ENCODE measurements around the gene MYL3. TPM values are rescaled to one million over a fixed set of nuclear protein-coding genes. Genes with fewer than 3 reads are reported as not detected.

MYL3 gene
- total and polyA plus RNA-seq, 9 donors, result 0.63 to 10.8 (median 4.2) TPM

DNA sequence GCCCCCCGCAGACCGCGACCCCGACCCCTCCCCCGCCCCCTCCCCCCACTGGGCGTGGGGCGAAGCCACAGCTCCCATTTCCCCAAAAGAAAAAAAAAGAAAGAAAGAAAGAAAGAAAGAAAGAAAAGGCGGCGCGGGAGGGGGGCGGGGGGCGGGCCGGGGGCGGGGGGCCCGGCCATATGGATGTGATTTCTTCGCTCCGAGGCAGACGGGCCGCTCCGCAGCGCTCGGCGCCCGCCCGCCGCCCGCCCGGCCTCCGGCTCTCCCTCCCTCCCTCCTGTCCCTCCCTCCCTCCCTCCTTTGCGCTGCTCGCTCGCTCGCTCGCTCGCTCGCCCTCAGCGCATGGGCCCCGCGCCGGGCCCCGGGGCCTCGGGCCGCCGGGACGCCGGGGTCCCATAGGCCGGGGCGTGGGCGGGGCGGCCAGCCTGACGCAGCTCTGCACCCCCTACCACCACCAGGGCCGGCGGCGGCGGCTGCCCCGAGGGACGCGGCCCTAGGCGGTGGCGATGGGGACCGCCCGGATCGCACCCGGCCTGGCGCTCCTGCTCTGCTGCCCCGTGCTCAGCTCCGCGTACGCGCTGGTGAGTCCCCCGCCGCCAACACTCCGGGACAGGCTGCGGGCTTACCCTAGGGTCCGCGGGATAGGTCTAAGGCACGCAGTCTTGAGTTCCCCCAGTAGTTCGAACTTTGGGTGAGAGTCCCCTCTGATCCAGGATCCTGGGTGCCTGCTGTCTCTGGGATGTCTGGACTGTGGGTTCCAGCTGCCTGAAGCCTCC is 20.0 kb upstream of the MYL3 start:
- WGBS, 3 donors, result 4 to 6% (median 4%) methylated on average over 42 to 71 of the region's 78 CpGs

GRCh38 chr3:46882377-46883053 is 19.3 kb upstream of the MYL3 start:
- peak overlapping the region; percentile 61 to 89 for H3K27ac ChIP-seq
- TF ChIP-seq, protein P1, sequence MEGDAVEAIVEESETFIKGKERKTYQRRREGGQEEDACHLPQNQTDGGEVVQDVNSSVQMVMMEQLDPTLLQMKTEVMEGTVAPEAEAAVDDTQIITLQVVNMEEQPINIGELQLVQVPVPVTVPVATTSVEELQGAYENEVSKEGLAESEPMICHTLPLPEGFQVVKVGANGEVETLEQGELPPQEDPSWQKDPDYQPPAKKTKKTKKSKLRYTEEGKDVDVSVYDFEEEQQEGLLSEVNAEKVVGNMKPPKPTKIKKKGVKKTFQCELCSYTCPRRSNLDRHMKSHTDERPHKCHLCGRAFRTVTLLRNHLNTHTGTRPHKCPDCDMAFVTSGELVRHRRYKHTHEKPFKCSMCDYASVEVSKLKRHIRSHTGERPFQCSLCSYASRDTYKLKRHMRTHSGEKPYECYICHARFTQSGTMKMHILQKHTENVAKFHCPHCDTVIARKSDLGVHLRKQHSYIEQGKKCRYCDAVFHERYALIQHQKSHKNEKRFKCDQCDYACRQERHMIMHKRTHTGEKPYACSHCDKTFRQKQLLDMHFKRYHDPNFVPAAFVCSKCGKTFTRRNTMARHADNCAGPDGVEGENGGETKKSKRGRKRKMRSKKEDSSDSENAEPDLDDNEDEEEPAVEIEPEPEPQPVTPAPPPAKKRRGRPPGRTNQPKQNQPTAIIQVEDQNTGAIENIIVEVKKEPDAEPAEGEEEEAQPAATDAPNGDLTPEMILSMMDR (IDR thresholded peaks at IDR 0.05), result no peak
- TF ChIP-seq POLR2A (IDR thresholded peaks at IDR 0.05), result no peak
- no peak for TF ChIP-seq EP300 (IDR thresholded peaks at IDR 0.05)
- no peaks in the 10 kb centered on the region for H3K9me3 ChIP-seq
- peak; percentile 57 to 71 (median 64) for DNase-seq
- intact Hi-C loops (cut with DNase I), result no loop called here
- no peaks in the 10 kb centered on the region for H3K27me3 ChIP-seq
- peak overlapping the region; percentile 65 for H3K4me3 ChIP-seq
- H3K4me1 ChIP-seq (ENCODE audit: insufficient read depth), result peaks cover 5% of the 10 kb centered on the region
- WGBS, 3 donors, result 0 to 2% (median 1%) methylated on average over 61 to 72 of the region's 72 CpGs
- H3K36me3 ChIP-seq, result no peaks in the 10 kb centered on the region

More for the DNA sequence above, 20.0 kb upstream of the MYL3 start:
- no peaks in the 10 kb centered on the region for H3K27me3 ChIP-seq
- peaks cover 5% of the 10 kb centered on the region for H3K4me1 ChIP-seq (ENCODE audit: insufficient read depth)
- TF ChIP-seq, protein P1 (IDR thresholded peaks at IDR 0.05), result no peak
- no peak for TF ChIP-seq POLR2A (IDR thresholded peaks at IDR 0.05)
- no peak for TF ChIP-seq EP300 (IDR thresholded peaks at IDR 0.05)
- no peaks in the 10 kb centered on the region for H3K36me3 ChIP-seq
- peak in 3 of 5 donors; percentile 52 to 59 (median 57) for DNase-seq
- H3K4me3 ChIP-seq, result peak overlapping the region; percentile 65
- no peaks in the 10 kb centered on the region for H3K9me3 ChIP-seq
- H3K27ac ChIP-seq, result peak overlapping the region; percentile 61 to 89
- intact Hi-C loops (cut with DNase I), result no loop called here

DNA sequence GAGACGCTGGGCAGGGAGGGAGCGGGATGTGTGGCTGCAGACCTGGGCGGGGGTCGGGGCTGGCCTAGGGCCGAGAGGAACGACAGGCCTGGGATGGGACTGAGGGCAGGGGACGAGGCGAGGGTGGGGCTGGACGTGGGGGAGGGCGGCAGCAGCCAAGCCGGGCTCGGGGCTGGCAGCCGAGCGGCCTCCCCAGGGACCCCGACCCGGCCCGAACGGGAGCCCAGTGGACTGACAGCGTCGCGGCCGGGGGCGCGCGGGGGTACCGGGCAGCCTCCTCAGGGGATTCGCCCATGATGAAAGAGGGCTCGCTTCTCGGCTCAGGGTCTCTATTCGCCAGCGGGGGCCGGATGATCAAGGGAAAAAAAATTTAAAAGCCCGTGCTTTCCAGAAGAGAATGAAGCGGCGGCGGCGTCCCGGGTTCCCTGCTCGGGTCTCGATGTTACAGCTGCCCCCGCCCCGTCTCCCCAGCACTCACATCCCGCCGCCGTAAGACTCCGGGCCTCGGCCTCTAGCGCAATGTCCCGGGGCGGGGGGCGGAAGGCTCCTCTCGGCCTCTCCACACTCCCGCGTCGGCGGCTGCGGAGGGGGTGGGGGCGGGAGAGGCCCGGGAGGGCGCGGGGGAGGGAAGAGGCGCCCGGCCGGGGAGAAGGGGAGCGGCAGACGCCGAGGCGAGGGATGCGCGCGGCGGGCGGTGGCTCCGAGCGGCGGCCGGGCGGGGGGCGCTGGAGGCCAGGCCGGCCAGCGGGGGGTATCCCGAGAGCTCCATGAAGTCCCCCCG is 18.5 kb upstream of the MYL3 start:
- no peaks in the 10 kb centered on the region for H3K36me3 ChIP-seq
- 1 to 2% (median 1%) methylated on average over 42 to 83 of the region's 83 CpGs for WGBS, 3 donors
- TF ChIP-seq EP300 (IDR thresholded peaks at IDR 0.05) (no peak), POLR2A (IDR thresholded peaks at IDR 0.05) (no peak)
- TF ChIP-seq, protein P1 (IDR thresholded peaks at IDR 0.05), result no peak
- intact Hi-C loops (cut with DNase I), result no loop called here
- peak; percentile 68 to 78 (median 76) for DNase-seq
- peaks cover 5% of the 10 kb centered on the region for H3K4me1 ChIP-seq (ENCODE audit: insufficient read depth)
- no peaks in the 10 kb centered on the region for H3K9me3 ChIP-seq
- peak overlapping the region; percentile 65 for H3K4me3 ChIP-seq
- no peaks in the 10 kb centered on the region for H3K27me3 ChIP-seq
- peak overlapping the region; percentile 61 to 89 for H3K27ac ChIP-seq

DNA sequence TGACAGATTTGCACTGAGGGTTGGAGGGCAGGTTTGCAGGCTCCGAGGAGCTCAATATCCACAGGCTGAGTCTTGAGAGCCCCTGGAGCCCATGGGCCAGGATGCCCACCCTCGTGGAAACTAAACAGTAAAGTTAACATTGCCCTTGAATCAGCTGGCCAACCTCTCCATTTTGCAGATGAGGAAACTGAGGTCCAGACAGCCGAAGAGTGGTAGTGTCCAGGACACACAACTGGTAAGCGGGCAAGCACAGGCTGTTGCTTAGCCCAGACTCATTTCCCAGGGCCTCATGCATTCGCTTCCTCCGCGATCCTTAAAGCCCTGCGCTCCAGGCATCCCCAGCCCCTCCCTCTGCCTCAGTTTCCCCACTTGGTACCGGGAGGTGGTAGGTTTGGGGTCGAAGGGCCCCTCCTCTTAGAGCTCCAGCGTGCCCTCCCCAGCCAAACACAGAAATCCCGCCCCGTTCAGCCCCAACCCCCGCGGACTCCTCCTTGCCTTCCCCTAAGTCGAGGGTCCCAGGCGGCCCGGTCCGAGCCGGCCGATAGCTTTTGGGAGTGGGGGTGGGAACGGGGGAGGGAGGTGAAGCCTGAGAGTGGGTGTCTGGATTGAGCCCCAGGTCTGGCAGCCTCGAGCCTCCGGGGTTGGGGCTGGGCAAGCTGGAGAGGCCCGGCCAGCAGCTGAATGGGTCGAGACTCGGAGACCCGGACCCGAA is 17.8 kb upstream of the MYL3 start:
- 33 to 38% (median 37%) methylated on average over 28 to 29 of the region's 29 CpGs for WGBS, 3 donors
- peak overlapping the region; percentile 65 for H3K4me3 ChIP-seq
- intact Hi-C loops (cut with DNase I), result no loop called here
- no peak for DNase-seq
- TF ChIP-seq, protein P1 (IDR thresholded peaks at IDR 0.05), result no peak
- no peak overlapping the region for H3K27ac ChIP-seq
- H3K27me3 ChIP-seq, result no peaks in the 10 kb centered on the region
- H3K4me1 ChIP-seq (ENCODE audit: insufficient read depth), result peaks cover 5% of the 10 kb centered on the region
- H3K36me3 ChIP-seq, result no peaks in the 10 kb centered on the region
- no peaks in the 10 kb centered on the region for H3K9me3 ChIP-seq
